Measurements from ENCODE around the gene PUSL1.

Gene PUSL1

DNA sequence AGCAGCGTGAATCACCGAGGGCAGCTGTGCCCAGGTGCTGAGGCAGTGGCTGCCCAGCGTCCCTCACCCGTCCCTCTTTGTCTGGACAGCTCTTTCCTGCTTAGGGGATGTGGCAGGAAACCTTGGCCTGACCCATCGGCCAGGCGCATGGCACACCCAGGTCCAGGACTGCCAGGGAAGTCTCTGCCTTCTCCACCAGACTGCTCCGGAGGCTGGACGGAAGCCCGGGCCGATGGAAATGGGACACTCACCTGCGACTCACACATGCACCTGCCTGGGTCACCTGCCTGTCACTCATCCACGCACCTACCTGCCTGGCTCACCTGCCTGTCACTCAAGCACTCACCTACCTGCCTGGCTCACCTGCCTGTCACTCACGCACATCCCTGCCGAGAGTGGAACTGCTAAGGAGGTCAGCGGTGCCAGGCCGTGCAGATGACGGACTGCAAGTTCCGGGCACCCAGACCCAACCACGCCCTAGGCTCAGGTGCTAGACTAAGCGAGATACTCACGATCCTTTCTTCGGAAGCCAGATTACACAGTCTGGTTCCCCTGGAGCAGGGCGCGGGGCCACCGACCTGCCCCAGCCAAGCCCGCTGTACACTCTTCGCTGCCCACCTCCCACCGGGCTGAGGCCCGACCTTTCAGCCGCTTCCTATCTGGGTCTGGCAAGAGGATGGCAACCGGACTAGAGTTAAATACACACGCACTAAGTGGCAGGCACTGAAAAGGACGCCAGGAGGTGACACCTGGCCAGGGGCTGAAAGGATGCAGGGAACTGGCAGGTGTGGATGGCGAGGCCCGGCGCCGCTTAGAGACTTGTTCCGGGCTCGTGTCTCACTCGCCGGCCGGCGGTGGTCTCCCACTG, 35.8 kb upstream of the PUSL1 start:
- H2AFZ ChIP-seq (ENCODE audit: low read depth, low read length) = no peak overlapping the region
- peaks cover 33% of the 10 kb centered on the region for H4K20me1 ChIP-seq (ENCODE audit: insufficient read depth, low read length)
- peak overlapping the region; percentile 17; the same call in 1 of the 2 replicates for H3K27ac ChIP-seq (ENCODE audit: low read length)

GRCh38 chr1:1273209-1273511, 35.2 kb upstream of the PUSL1 start:
- peak overlapping the region; percentile 17; the same call in 1 of the 2 replicates for H3K27ac ChIP-seq (ENCODE audit: low read length)
- peaks cover 55% of the 10 kb centered on the region for H3K79me2 ChIP-seq (ENCODE audit: low read length)
- no peaks in the 10 kb centered on the region for H3K9me3 ChIP-seq (ENCODE audit: insufficient read depth, low read length)
- no peak for TF ChIP-seq EZH2phosphoT487 (IDR thresholded peaks at IDR 0.05; ENCODE audit: low read depth)
- TF ChIP-seq, protein P1, sequence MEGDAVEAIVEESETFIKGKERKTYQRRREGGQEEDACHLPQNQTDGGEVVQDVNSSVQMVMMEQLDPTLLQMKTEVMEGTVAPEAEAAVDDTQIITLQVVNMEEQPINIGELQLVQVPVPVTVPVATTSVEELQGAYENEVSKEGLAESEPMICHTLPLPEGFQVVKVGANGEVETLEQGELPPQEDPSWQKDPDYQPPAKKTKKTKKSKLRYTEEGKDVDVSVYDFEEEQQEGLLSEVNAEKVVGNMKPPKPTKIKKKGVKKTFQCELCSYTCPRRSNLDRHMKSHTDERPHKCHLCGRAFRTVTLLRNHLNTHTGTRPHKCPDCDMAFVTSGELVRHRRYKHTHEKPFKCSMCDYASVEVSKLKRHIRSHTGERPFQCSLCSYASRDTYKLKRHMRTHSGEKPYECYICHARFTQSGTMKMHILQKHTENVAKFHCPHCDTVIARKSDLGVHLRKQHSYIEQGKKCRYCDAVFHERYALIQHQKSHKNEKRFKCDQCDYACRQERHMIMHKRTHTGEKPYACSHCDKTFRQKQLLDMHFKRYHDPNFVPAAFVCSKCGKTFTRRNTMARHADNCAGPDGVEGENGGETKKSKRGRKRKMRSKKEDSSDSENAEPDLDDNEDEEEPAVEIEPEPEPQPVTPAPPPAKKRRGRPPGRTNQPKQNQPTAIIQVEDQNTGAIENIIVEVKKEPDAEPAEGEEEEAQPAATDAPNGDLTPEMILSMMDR (IDR thresholded peaks at IDR 0.05; ENCODE audit: low read depth, low read length) = no peak
- H3K27me3 ChIP-seq (ENCODE audit: low read depth, low read length) = no peaks in the 10 kb centered on the region
- H3K4me2 ChIP-seq (ENCODE audit: low read length) = peak overlapping the region; percentile 98
- H3K4me3 ChIP-seq (ENCODE audit: low read length) = peak overlapping the region; percentile 98
- no peak overlapping the region for H2AFZ ChIP-seq (ENCODE audit: low read depth, low read length)
- H3K36me3 ChIP-seq (replicated peaks; ENCODE audit: low read depth, low read length) = peaks cover 13% of the 10 kb centered on the region
- peak overlapping the region; percentile 85 for H3K9ac ChIP-seq (ENCODE audit: low read length)
- H4K20me1 ChIP-seq (ENCODE audit: insufficient read depth, low read length) = peaks cover 33% of the 10 kb centered on the region
- peaks cover 19% of the 10 kb centered on the region for H3K4me1 ChIP-seq (ENCODE audit: low read length)

More for the DNA sequence above, 35.8 kb upstream of the PUSL1 start:
- Histone ChIP-seq H3K36me3 (replicated peaks; ENCODE audit: low read depth, low read length) (peaks cover 15% of the 10 kb centered on the region), H3K27me3 (ENCODE audit: low read depth, low read length) (no peaks in the 10 kb centered on the region), H3K9ac (ENCODE audit: low read length) (peak overlapping the region; percentile 85), H3K4me3 (ENCODE audit: low read length) (peak overlapping the region; percentile 98), H3K4me2 (ENCODE audit: low read length) (peak overlapping the region; percentile 98), H3K9me3 (ENCODE audit: insufficient read depth, low read length) (no peaks in the 10 kb centered on the region), H3K4me1 (ENCODE audit: low read length) (peaks cover 19% of the 10 kb centered on the region), H3K79me2 (ENCODE audit: low read length) (peaks cover 61% of the 10 kb centered on the region)
- TF ChIP-seq EZH2phosphoT487 (IDR thresholded peaks at IDR 0.05; ENCODE audit: low read depth) = no peak
- TF ChIP-seq, protein P1 (IDR thresholded peaks at IDR 0.05; ENCODE audit: low read depth, low read length) = no peak

- peaks cover 30% of the 10 kb centered on the region for H4K20me1 ChIP-seq (ENCODE audit: insufficient read depth, low read length)
- H3K27me3 ChIP-seq (ENCODE audit: low read depth, low read length) = no peaks in the 10 kb centered on the region
- H3K4me1 ChIP-seq (ENCODE audit: low read length) = peaks cover 19% of the 10 kb centered on the region
- peaks cover 10% of the 10 kb centered on the region for H3K36me3 ChIP-seq (replicated peaks; ENCODE audit: low read depth, low read length)
- H3K4me3 ChIP-seq (ENCODE audit: low read length) = peak within 1 kb of the TSS; percentile 98
- H2AFZ ChIP-seq (ENCODE audit: low read depth, low read length) = peak within 1 kb of the TSS; percentile 62; the same call in 1 of the 2 replicates
- H3K4me2 ChIP-seq (ENCODE audit: low read length) = peak within 1 kb of the TSS; percentile 98
- H3K27ac ChIP-seq (ENCODE audit: low read length) = peak within 1 kb of the TSS; percentile 25; the same call in 1 of the 2 replicates
- H3K79me2 ChIP-seq (ENCODE audit: low read length) = peaks cover 49% of the 10 kb centered on the region
- TF ChIP-seq, protein P1 (IDR thresholded peaks at IDR 0.05; ENCODE audit: low read depth, low read length) = no peak
- TF ChIP-seq EZH2phosphoT487 (IDR thresholded peaks at IDR 0.05; ENCODE audit: low read depth) = no peak
- peak within 1 kb of the TSS; percentile 85 for H3K9ac ChIP-seq (ENCODE audit: low read length)
- H3K9me3 ChIP-seq (ENCODE audit: insufficient read depth, low read length) = no peaks in the 10 kb centered on the region
Observed at GRCh38 chr1:1273512-1274298, 34.7 kb upstream of the PUSL1 start, which contains the start of gene UBE2J2. Gene UBE2J2 (minus strand): TSS chr1:1273854. CDS start chr1:1267992, 5,862 bp downstream.

All from OCI-LY3 (cell line).